BJ (cell line): ENCODE data around the gene ISCU. TPM values are rescaled to one million over a fixed set of nuclear protein-coding genes. Genes with fewer than 3 reads are reported as not detected.

Experiments
- CTCF ChIA-PET: fragments of 350-600 bp; formaldehyde crosslinking; extraction: SDS; loops from one replicate; lab custom pipeline; 2021; ENCODE audit warnings: antibody characterized with exemption, inconsistent platforms; lab: Yijun Ruan, JAX
- POLR2A ChIA-PET: fragments of 300-600 bp; sonication (Branson Sonifier 250); formaldehyde crosslinking; extraction: SDS; loops from one replicate; lab custom pipeline; 2021; ENCODE audit warnings: antibody characterized with exemption; lab: Charles Lee
- DNase-seq: peaks from one replicate; pipeline ENCODE4 v3.0.0-alpha.2; 2011; ENCODE audit warnings: low read depth
- H3K27me3 ChIP-seq: 2 replicates; pipeline ENCODE4 v1.6.0; 2011; ENCODE audit warnings: low read length; ENCODE audit not compliant: control insufficient read depth, insufficient read depth
- H3K36me3 ChIP-seq: 2 replicates; pipeline ENCODE4 v1.5.1; 2011; ENCODE audit warnings: low read length; ENCODE audit not compliant: control insufficient read depth, insufficient read depth
- H3K4me3 ChIP-seq: 2 replicates; pipeline ENCODE4 v1.5.1; 2011; ENCODE audit warnings: low read depth, mild to moderate bottlenecking, control low read depth, low read length
- polyA plus RNA-seq: library from polyadenylated mRNA; depleted of rRNA; stranded (reverse); fragments of >200 nt; gene quantifications from 2 replicates; pipeline ENCODE4 v1.2.3, GENCODE V29; 2011
- TF ChIP-seq, protein P1 (sequence below): IDR thresholded peaks from 2 replicates; pipeline ENCODE4 v1.5.1; 2011; ENCODE audit warnings: low read depth, mild to moderate bottlenecking, control low read depth, inconsistent platforms, low read length, moderate library complexity; ENCODE audit not compliant: insufficient read depth

Gene ISCU
- polyA plus RNA-seq, 1 experiment: 125 TPM

DNA sequence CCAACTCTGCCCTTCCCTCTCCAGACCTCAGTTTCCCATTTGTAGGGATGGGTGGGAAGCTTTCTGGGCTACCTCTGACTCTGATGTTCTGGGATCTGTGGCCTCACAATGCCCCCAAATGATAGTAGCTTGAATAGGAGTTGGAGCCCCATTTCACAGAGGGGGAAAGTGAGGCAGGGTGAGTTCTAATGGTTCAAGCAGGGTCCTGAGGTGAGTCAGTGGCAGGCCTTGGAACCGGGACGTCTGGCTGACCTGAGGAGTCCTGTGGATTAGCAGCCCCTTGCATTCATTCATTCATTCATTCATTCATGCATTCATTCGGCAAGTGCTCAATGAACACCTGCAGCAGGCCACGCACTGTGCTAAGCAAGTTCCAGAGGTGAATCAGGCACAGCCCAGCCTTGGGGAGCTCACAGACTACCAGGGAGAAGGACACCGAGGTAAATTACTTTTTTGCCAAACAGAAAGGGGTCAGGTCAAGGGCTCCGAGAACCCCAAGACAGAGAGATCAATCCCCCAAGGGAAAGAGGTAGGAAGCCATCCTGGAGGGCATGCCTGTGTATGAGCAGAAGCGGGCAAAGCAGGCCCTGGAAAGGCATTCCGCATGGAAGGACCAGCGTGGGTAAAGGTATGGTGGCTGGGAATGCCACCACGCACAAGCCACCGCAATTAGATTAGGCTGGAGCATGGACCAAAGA is 36.3 kb downstream of the ISCU start:
- CTCF ChIA-PET: interaction anchor here (0.9 to 1.7 kb wide), 5 partner anchors 13 to 204 kb away, joined by 3 to 5 read pairs (median 3); partner anchors contain the start of gene ISCU
- no peaks in the 10 kb centered on the region for H3K27me3 ChIP-seq
- POLR2A ChIA-PET: no interaction called here
- H3K36me3 ChIP-seq: no peaks in the 10 kb centered on the region; the same call in 1 of the 2 replicates
- TF ChIP-seq, protein P1, sequence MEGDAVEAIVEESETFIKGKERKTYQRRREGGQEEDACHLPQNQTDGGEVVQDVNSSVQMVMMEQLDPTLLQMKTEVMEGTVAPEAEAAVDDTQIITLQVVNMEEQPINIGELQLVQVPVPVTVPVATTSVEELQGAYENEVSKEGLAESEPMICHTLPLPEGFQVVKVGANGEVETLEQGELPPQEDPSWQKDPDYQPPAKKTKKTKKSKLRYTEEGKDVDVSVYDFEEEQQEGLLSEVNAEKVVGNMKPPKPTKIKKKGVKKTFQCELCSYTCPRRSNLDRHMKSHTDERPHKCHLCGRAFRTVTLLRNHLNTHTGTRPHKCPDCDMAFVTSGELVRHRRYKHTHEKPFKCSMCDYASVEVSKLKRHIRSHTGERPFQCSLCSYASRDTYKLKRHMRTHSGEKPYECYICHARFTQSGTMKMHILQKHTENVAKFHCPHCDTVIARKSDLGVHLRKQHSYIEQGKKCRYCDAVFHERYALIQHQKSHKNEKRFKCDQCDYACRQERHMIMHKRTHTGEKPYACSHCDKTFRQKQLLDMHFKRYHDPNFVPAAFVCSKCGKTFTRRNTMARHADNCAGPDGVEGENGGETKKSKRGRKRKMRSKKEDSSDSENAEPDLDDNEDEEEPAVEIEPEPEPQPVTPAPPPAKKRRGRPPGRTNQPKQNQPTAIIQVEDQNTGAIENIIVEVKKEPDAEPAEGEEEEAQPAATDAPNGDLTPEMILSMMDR: no peak
- no peak overlapping the region for H3K4me3 ChIP-seq
- DNase-seq: no peak

DNA sequence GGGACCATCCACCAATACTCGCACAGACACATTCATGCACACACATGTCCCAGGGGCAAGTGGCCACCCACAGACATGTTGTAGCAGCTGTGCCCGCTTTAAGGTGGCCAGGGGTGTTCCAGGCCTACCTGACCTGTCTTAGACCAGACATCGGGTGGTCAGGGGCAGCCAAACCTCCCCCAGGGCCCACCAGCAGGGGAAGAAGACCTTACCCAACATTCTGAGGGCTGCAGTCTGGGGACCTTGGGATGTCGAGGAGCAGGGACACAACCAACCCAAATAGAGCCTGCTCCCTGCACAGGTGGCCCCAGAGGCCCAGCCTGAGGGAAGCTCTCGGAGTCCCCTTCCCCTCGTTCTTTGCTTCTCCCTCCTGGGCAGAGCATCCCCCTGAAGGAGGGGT is 37.1 kb downstream of the ISCU start:
- Histone ChIP-seq H3K36me3 (no peaks in the 10 kb centered on the region), H3K4me3 (no peak overlapping the region), H3K27me3 (peaks cover 2% of the 10 kb centered on the region; the same call in 1 of the 2 replicates)
- ChIA-PET POLR2A (no interaction called here), CTCF (no interaction called here)
- no peak for DNase-seq
- TF ChIP-seq, protein P1: no peak

DNA sequence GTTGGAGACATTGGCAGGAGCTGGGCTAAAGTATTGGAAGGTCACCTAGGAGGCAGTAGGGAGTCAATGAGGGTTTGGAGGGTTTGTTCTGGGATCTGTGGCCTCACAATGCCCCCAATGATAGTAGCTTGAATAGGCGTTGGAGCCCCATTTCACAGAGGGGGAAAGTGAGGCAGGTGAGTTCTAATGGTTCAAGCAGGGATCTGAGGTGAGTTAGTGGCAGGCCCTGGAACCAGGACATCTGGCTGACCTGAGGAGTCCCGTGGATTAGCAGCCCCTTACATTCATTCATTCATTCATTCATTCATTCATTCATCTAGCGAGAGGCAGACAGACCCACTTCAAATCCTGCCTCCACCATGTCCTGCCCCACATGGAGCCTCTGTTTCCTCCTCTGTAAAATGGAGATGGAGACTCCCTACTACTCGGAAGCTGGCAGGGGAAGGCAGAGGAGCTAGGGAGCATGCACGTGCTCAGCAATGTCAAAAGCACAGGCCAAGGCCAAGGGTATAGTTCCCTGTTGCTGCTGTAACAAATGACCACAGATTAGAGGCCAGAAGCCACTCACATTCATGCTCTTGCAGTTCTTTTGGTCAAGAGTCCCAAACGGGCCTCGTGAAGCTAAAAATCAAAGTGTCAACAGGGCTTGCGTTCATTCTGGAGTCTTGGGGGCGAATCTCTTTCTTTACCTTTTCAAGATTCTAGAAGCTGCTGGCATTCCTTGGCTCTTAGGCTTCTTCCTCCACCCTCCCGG is 37.7 kb downstream of the ISCU start:
- DNase-seq: no peak

DNA sequence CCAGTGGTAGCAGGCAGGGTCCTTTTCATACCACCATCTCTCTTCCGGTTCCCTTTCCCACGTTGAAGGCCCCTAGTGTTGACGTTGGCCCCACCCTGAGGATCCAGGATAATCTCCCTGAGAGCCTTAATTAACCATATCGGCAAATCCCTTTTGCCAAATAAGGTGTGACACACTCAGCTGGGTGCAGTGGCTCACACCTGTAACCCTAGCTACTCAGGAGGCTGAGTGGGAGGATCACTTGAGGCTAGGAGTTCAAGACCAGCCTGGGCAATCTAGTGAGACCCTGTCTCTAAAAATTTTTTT is 38.3 kb downstream of the ISCU start:
- Histone ChIP-seq H3K4me3 (no peak overlapping the region), H3K36me3 (no peaks in the 10 kb centered on the region), H3K27me3 (peaks cover 2% of the 10 kb centered on the region; the same call in 1 of the 2 replicates)
- ChIA-PET POLR2A (no interaction called here), CTCF (interaction anchor here (1.0 to 1.2 kb wide), 2 partner anchors 17 to 29 kb away, joined by 3 to 4 read pairs; no protein-coding TSS in a partner anchor)
- TF ChIP-seq, protein P1: no peak
- DNase-seq: no peak

More for the DNA sequence above, 37.7 kb downstream of the ISCU start:
- Histone ChIP-seq H3K4me3 (no peak overlapping the region), H3K36me3 (no peaks in the 10 kb centered on the region), H3K27me3 (peaks cover 2% of the 10 kb centered on the region; the same call in 1 of the 2 replicates)
- ChIA-PET POLR2A (no interaction called here), CTCF (interaction anchor here (1.0 to 1.2 kb wide), 2 partner anchors 18 to 29 kb away, joined by 3 to 4 read pairs; no protein-coding TSS in a partner anchor)
- TF ChIP-seq, protein P1: no peak

DNA sequence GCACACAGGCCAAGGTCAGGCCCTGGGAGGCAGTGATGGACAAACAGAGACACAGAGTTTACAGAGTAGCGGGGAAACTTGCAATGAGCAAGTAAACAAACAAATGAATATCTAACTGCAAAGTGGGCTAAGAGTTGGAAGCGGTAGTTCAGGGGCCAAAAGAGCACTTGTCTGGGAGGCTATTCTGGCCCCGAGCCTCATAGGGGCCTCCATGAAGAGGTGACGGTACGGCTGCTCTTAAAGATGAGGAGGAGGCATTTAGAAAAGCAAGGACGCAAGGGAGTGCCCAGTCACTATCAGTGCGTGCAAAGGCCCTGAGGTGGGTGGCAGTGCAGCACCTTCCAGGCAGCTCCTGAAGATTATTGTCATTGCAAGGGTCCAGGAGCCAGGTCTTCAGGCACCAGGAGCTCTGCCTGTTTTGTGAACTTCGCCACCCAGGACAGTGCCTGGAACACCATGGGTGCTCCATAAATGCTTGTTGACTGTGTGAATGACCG is 39.9 kb downstream of the ISCU start:
- Histone ChIP-seq H3K27me3 (peaks cover 2% of the 10 kb centered on the region; the same call in 1 of the 2 replicates), H3K4me3 (no peak overlapping the region), H3K36me3 (no peaks in the 10 kb centered on the region)
- DNase-seq: no peak
- ChIA-PET CTCF (interaction anchor here (0.6 kb wide), 1 partner anchor 45 kb away, joined by 3 read pairs; no protein-coding TSS in a partner anchor), POLR2A (no interaction called here)
- TF ChIP-seq, protein P1: no peak
